IPS DF 19.7 (cell line): ENCODE results near the gene OOEP.

Source experiments
- DNase-seq: peaks from one replicate; pipeline ENCODE4 v3.0.0-alpha.2; 2013; ENCODE audit warnings: low read depth, low spot score

Gene OOEP

DNA sequence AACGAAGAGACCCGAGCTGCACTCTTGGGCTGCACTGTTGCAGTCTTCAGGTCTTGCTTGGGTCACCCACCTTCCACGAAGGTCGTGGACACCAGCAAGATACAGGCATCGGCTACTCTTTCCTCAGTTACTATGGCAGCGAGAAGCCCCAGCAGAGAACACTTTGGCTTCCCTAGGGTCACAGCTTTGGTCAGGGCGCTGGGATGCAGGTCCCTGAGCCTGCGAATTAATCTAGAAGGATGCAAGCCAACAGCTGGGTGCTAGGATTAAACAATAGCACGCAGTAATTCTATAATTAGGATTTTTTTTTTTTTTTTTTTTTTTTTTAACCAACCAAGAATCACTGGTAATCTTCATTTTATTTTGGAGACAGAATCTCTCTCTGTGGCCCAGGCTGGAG is 5.1 kb downstream of the OOEP start:
- DNase-seq: no peak

DNA sequence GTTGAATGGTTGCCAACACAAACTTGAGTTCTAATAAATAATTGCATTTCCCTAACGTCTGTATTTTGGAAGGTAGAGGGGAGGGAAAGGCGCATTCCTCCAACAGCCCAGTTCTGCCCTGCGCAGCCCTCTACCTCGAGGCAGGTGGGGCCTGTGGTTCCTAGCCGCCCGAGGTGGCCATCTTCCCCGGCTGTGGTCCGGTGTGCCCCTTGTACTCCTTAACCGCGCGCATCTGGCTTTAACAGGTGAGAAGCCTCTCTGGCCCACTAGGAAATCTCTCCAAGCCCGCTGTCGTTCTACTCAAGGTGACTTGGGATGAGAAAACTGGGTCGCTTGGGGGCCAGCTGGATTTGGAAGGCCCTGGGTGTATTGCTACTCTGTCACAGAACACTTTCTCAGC is 5.6 kb downstream of the OOEP start:
- no peak for DNase-seq

DNA sequence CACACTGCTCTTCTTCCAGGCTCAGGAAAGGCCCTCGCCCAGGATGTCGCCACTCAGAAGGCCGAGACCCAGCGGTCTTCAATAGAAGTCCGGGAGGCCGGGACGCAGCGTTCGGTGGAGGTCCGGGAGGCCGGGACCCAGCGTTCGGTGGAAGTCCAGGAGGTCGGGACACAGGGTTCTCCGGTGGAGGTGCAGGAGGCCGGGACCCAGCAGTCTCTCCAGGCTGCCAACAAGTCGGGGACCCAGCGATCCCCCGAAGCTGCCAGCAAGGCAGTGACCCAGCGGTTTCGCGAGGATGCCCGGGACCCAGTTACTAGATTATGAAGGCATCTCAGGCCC is 6.2 kb downstream of the OOEP start:
- no peak for DNase-seq

DNA sequence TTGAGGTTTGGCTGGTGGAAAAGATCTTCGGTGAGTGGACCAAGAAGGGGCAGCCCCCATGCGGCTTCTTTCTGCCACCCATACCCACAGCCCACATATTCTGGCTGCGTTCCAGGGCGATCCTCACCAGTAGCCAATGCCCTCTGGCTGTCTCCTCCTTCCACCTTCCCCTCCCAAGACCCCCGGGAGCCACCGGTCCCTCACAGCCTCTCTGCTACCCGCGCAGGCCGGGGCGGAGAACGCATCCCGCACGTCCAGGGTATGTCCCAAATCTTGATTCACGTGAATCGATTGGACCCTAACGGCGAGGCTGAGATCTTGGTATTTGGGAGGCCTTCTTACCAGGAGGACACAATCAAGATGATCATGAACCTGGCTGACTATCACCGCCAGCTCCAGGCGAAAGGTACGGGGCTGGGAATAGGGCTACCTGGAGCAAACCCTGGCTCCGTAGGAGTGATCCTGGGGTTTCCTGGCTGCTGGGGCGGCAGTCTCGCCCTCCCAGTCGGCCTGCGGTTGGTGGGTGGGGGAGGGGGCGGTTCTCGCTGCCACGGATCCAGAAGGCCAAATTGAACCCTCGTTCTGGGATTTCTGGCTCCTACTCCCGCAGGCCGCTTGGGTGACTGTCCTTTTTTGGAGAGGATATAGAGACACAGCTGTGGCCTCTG is 6.7 kb downstream of the OOEP start:
- no peak for DNase-seq

DNA sequence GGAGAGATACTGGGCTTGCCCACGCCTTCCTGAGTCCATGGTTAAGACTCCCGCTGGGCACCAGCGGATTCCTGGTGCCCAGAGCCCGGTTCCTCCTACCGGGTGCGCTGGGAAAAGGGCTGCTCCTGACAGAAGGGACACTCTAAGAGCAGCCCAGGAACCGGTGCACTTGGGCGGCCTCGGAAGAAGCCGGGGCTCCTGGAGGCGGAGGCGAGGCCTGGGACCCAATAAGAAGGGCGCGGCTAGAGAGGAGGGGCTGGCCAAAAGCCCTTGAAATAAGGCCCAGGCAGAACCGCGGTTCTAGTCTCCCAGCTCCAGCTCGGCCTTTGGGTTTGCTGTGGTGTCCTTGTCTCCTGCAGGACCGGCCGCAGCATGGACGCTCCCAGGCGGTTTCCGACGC is 7.3 kb downstream of the OOEP start, which contains the start of gene KHDC3L:
Gene KHDC3L (plus strand): TSS at position 301 of the 400 bp plus-strand sequence. CDS start 72 bp downstream, at position 373.
- DNase-seq: no peak

DNA sequence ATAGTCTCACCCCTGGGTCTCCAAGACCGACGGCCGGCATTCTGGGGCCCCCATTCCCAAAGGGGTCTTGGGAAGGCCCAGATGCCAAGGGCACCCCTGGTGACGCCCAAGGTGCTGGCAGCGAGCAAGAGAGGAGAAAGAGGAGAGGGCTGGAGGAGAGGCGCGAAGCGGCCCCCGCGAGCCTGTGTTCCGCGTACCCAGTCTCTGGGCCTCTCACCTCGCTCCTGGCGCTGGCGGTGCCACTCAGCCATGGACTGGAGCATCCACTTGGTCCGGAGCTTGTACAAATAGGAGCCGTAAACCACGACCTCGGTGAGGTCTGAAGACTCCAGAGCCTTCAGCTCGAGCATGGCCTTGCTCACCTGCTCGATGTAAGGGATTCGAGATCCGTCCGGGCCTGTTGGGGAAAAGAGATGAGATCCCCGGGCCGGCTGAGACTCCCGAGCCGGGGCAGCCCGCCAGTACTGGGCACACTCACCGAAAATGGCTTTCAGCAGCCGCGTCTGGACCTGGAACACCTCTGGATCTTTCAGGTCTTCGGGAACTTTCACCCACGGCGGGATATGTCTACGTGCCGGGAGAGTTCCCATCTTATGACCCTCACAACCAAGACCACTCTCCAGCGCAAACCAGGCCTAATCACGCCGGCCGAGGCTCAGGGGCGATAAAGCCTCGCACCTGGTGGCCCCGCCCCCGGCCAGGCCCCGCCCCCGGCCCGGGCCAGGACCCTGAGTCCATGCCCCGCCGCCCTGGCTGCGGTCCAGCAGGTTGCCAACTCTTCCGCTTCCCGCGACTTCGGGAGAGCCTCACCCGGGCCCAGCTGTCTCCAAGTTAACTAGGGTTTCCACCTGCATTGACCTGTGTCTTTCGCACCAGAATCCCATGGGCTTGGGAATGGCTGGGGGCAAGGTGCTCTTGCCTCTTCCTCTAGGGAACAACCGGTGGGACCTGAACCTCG is 15.8 kb downstream of the OOEP start, which contains the start of gene DPPA5:
Gene DPPA5 (minus strand): TSS at position 641 of the 958 bp plus-strand sequence. CDS start 51 bp downstream, at position 590.
- no peak for DNase-seq

DNA sequence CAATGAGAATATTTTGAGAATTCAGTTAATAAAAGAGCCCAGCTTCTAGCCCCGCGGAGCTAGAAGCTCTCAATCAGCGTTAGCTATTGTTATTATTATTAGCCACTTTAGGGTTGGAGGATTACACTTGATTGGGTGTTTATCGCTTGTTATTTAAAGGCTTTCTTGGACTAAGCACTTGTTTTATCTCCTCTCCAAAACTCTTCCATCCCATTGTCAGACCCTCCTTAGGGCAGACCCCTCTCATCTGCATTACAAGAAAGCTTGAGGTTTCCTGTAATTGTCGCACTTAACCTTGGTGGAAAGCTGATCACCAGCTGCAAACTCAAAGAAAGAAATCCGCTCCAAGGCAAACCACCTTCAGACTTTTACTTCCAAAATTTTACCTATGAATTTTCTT is 20.4 kb downstream of the OOEP start:
- DNase-seq: peak; percentile 97

DNA sequence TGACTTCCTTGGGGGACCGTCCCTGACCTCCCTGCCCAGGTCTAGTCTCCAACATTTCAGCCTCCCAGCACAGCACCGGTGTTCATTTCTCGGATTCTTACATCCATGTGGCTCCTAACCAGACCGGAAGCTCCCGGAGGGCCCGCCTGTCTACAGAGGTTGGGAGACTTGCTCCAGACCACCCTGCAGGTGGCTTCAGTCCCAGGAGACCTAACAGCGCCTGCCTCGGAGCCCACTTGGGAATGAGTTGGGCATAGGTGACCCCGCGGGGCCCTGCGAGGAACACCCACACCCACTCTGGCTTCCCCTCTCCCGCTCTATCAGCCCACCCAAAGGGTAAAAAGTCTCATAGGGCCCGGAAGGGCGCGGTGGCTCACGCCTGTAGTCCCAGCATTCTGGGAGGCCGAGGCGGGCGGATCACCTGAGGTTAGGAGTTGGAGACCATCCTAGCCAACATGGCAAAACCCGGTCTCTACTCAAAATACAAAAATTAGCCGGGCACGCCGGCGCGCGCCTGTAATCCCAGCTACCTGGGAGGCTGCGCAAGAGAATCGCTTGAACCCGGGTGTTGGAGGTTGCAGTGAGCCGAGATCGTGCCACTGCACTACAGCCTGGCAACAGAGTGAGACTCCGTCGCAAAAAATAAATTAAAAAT is 21.0 kb downstream of the OOEP start:
- DNase-seq: no peak

DNA sequence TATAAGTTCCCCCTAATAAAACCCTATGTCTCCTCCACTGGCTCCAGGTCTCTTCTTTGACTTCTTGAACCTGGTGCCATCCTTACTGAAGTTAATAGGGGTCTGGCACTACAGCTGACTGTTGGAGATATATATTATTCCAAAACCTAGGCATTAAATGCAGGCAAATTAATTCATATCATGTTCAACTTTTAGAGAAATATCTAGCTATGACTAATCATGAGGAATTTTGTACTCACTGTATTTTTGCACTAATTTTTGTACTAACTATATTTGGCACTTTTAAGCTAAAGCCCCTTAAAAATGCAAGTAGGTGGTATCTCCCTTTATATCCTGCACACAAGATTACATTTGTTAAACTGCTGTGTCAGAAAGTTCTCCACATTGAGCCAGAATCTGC is 26.5 kb downstream of the OOEP start:
- DNase-seq: no peak

DNA sequence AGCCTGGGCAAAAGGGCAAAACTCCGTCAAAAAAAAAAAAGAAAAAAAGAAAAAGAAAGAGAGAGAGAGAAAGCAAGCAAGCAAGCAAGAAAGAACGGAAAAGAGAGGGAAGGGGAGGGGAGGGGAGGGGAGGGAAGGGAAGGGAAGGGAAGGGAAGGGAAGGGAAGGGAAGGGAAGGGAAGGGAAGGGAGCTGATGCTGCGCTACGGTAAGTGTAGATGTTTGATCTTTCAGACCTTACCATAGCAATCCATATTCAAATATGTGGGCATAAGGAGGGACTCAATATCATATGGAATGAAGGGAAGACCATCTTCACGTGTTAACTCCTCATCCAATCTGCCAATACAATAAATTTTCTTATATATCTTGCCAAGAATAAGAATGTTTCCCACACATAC is 27.5 kb downstream of the OOEP start:
- DNase-seq: no peak

DNA sequence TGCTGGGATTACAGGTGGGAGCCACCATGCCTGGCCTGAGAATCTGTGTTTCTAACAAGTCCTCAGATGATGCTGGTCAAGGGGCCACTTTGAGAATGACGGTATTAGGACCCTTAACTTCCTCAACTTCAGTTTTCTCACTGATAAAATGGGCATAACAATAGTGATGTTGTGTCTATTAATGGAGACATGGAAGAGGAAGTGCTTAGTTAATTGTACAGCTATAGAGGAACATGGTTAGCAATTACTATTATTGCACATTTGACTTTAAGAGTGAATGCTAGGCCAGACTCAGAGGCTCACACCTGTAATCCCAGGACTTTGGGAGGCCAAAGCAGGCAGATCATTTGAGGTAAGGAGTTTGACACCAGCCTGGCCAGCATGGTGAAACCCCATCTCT is 28.4 kb downstream of the OOEP start:
- DNase-seq: no peak

DNA sequence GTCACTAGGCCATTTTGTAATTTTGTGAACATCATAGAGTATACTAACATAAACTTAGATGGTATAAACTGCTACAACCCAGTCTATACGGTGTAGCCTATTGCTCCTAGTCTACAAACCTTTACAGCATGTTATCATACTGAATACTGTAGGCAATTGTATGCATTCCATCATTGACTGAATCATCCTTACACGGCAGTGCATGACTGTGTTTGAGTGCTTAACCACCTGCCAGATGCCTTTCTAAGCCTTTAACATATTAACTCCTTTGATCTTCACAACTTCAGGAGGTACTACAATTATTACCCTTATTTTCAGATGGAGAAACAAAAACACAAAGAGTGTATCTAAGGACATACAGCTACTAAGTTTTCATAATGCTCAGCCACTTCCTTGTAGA is 29.6 kb downstream of the OOEP start:
- DNase-seq: no peak

DNA sequence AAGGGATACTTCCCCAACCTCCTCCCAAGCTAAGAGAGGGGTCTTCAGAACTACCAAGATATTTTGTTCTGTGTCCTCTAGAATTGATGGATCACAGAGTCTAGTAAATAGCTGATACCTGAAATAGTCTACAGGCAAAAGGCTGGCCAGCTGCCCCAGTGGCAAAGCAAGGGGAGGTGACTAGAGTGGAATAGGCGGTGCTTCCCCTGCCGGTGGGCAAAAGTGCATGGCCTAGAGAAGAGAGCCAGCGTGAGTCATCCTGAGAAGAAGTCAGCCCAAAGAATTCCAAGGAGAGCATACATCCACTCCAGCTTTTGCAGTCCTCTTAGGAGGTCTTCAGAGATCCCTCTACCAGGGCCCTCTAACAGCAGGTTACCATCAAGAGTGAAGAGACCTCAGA is 30.4 kb downstream of the OOEP start:
- no peak for DNase-seq

DNA sequence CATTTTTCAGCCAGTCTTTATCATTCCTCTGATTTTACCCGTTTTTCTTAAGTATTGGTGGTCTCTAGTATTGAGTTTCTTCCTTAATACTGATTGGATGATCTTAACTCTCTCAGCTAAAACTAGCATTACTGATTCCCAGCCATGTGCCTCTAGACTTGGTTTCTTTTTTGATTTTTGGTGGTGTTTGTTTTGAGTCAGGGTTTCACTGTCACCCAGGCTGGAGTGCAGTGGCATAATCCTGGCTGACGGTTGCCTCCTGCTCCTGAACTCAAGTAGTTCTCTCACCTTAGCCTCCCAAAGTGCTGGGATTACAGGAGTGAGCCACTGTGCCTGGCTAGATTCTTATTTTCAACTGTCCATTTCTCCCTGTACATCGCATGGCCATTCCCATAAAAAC is 40.5 kb downstream of the OOEP start:
- no peak for DNase-seq

DNA sequence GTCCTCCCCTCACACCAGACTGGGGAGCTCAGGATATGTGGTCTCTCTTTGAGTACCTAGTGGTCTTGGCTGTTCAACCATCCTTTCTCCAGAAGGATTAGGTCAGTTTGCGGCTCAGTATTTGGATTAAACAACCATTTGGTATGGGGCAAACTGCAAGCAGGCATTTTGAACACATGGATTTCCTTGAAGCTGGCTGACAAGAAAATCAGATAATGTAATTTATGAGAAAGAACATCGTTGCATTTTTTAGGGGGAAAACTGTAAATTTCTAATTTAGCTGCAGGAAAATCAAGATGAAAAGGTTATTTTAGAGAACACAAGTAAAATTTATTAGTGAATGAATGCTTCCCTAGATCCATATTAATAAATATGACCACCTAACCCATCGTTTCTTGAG is 40.9 kb downstream of the OOEP start:
- DNase-seq: no peak

DNA sequence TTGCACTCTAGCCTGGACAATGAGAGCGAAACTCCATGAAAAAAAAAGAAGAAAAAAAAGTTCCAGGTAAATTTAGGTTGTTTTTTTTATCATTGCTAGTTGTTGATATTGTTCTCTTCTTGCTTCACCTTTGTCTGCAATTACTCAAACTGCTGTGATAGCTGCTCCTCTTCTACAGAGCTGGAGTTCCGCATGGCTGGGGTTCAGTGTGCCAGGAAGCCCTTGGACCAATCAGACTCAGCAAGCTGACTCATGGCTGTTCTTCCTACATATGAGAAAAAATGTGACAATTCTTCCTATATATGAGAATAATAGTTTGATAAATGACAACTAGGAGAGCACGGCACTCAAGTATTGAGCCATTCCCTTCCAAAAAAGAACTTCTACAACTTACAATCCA is 44.0 kb downstream of the OOEP start:
- no peak for DNase-seq

DNA sequence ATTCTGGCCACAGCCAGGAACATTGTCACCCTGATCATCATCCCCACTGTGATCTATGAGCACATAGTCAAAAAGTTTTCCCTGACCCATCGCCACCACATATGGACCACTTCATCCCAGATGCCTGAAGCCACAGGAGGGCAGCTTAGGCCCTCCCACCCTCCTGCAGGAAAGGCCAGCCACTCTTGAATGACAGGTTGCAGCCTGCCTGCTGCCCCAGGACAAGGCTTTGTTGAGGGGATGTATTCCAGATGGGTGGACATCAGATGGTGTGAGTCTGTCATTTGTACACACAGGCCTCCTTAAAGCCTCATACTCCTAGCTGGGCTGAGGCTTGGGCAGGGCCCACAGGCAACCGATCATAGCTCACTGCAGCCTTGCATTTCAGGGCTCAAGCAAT is 46.4 kb downstream of the OOEP start:
- DNase-seq: no peak
